Muscle layer of duodenum (tissue), 2 donors: ENCODE data around the gene CCDC71.

Experiments used
- H3K27ac ChIP-seq: one replicate; pipeline ENCODE4 v1.7.0; 2013; ENCODE audit warnings: mild to moderate bottlenecking, low read length
- H3K27me3 ChIP-seq: one replicate; pipeline ENCODE4 v1.7.0; 2013; ENCODE audit warnings: low read depth, mild to moderate bottlenecking, control low read depth, low read length
- H3K36me3 ChIP-seq, 2 donors: one replicate each; pipeline ENCODE4 v1.7.0; 2013; ENCODE audit warnings: low read length in 2 of 2, control low read depth in 1 of 2, mild to moderate bottlenecking in 1 of 2; ENCODE audit not compliant: insufficient read depth in 2 of 2, control insufficient read depth in 1 of 2
- H3K4me1 ChIP-seq, 2 donors: one replicate each; pipeline ENCODE4 v1.7.0; 2013; ENCODE audit warnings: low read length in 2 of 2, mild to moderate bottlenecking in 2 of 2, control low read depth in 1 of 2, moderate library complexity in 1 of 2; ENCODE audit not compliant: insufficient read depth in 2 of 2, control insufficient read depth in 1 of 2
- H3K4me3 ChIP-seq, 2 donors: one replicate each; pipeline ENCODE4 v1.7.0; 2013; ENCODE audit warnings: low read length in 2 of 2, low read depth in 1 of 2, mild to moderate bottlenecking in 1 of 2
- H3K9me3 ChIP-seq, 2 donors: one replicate each; pipeline ENCODE4 v1.7.0; 2013; ENCODE audit warnings: low read length in 2 of 2, control low read depth in 1 of 2, mild to moderate bottlenecking in 1 of 2; ENCODE audit not compliant: control insufficient read depth in 1 of 2
- donor health status: healthy.

Gene CCDC71

GRCh38 chr3:49180116-49180515 is 14.0 kb upstream of the CCDC71 start:
- H3K4me1 ChIP-seq = peaks cover 0 to under 1% of the 10 kb centered on the region in 2 donors
- no peak overlapping the region for H3K27ac ChIP-seq
- H3K27me3 ChIP-seq = no peaks in the 10 kb centered on the region
- no peak overlapping the region for H3K4me3 ChIP-seq
- H3K9me3 ChIP-seq = no peaks in the 10 kb centered on the region
- H3K36me3 ChIP-seq = peaks cover 12 to 21% of the 10 kb centered on the region in 2 donors

DNA sequence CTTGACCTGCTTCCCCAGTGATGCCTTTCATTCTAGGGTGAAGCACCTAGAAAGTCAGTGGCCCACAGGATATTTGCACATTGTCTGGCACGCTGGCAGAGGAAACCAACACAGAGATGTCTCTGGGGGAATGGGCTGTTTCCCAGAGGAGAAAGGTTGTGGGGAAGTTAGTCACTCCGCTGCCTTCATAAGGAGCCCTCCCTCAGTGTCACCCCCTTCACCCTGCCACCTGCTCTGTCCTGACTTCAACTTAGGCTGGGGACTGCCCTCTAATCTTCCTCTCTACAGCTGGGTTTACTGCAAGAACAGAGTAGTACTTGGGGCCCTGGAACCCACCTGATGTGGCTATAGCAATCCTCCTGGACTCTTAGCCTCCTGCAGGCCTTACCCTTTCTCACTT is 10.9 kb upstream of the CCDC71 start:
- Histone ChIP-seq H3K36me3 (peaks cover 15 to 28% of the 10 kb centered on the region in 2 donors), H3K4me3 (no peak overlapping the region), H3K4me1 (peaks cover 5 to 29% of the 10 kb centered on the region in 2 donors), H3K27ac (no peak overlapping the region), H3K9me3 (no peaks in the 10 kb centered on the region), H3K27me3 (no peaks in the 10 kb centered on the region)

- Histone ChIP-seq H3K36me3 (peaks cover 15 to 28% of the 10 kb centered on the region in 2 donors), H3K27me3 (no peaks in the 10 kb centered on the region), H3K9me3 (no peaks in the 10 kb centered on the region), H3K4me3 (no peak overlapping the region), H3K27ac (no peak overlapping the region), H3K4me1 (peaks cover 9 to 33% of the 10 kb centered on the region in 2 donors)
These were observed 9.4 kb upstream of the CCDC71 start for GRCh38 chr3:49175530-49175929.

GRCh38 chr3:49174397-49174985 is 8.4 kb upstream of the CCDC71 start:
- H3K27ac ChIP-seq = peak overlapping the region; percentile 77
- H3K9me3 ChIP-seq = no peaks in the 10 kb centered on the region
- no peaks in the 10 kb centered on the region for H3K27me3 ChIP-seq
- peaks cover 10 to 36% of the 10 kb centered on the region in 2 donors for H3K4me1 ChIP-seq
- peak overlapping the region in 1 of 2 donors; percentile 87 for H3K4me3 ChIP-seq
- H3K36me3 ChIP-seq = peaks cover 15 to 28% of the 10 kb centered on the region in 2 donors

DNA sequence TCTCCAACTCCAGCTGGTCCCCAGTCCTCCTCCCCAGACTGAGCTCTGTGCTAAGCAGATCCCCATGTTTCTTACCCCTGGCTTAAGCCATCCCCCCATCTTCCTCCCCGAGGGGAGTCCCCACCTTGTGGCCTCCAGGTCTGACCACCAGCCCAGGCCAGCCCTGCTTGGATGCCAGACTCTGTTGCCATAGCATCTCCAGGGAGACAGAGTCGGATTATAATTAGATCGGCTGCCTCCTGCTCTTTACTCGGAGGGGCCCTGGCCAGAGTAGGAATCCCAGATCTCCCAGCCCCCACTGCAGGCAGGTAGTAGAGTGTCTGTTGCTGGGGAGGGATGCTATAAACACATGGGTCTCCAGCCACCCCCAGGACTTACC is 7.7 kb upstream of the CCDC71 start:
- Histone ChIP-seq H3K4me3 (peak overlapping the region; percentile 77 to 87), H3K27ac (peak overlapping the region; percentile 77), H3K27me3 (no peaks in the 10 kb centered on the region), H3K36me3 (peaks cover 15 to 28% of the 10 kb centered on the region in 2 donors), H3K4me1 (peaks cover 10 to 36% of the 10 kb centered on the region in 2 donors), H3K9me3 (no peaks in the 10 kb centered on the region)

DNA sequence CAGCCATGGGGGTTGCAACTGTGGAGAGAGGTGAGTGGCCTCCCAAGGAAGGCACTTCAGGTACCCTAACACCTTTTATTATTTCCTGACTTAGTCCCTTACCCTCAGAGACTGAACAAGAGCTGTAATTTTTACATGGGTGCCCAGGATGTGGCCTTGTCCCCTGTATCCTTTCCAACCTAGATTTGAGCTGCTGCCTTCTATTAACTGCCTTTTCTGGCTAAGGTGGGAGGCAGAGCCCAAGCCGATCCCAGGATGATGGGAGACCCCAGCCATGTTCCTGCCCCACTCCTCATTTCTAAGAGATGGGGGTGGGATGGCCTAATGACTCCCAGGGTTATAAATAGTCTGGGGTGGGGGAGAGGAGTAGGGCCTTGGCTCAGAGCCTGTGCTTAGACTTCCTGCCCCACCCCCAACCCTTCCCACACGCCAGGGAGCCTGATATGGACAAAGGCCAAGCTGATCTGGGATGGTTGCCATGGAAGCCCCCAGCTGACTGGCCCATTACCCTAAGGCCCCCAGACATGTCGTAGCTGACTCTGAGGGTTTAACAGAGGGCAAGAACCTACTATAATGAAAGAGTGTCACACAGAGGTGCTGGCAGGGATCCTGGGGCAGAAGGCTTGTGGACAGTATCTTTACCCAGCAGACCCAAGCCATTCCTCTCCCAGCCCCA is 7.1 kb upstream of the CCDC71 start:
- Histone ChIP-seq H3K4me3 (peak overlapping the region; percentile 77 to 87), H3K9me3 (no peaks in the 10 kb centered on the region), H3K36me3 (peaks cover 15 to 27% of the 10 kb centered on the region in 2 donors), H3K4me1 (peaks cover 10 to 36% of the 10 kb centered on the region in 2 donors), H3K27me3 (no peaks in the 10 kb centered on the region), H3K27ac (peak overlapping the region; percentile 77)

DNA sequence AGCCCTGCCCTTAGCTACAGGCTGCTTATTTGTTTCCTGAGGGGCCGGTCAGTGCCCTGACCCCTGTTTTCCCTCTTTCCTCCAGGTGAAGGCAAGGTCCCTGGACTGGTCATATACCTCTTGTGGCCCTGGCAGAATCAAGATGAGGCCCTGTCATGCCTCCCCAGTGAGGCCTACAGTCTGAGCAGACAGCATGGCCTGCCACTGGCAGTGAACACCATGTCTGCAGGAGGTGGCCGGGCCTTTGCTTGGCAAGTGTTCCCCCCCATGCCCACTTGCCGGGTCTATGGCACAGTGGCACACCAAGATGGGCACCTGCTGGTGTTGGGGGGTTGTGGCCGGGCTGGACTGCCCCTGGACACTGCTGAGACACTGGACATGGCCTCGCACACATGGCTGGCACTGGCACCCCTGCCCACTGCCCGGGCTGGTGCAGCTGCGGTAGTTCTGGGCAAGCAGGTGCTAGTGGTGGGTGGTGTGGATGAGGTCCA is 6.5 kb upstream of the CCDC71 start:
- Histone ChIP-seq H3K9me3 (no peaks in the 10 kb centered on the region), H3K27me3 (no peaks in the 10 kb centered on the region), H3K36me3 (peaks cover 15 to 23% of the 10 kb centered on the region in 2 donors), H3K27ac (peak overlapping the region; percentile 77), H3K4me1 (peaks cover 10 to 36% of the 10 kb centered on the region in 2 donors), H3K4me3 (peak overlapping the region; percentile 77 to 87)

- peaks cover 11 to 37% of the 10 kb centered on the region in 2 donors for H3K4me1 ChIP-seq
- H3K4me3 ChIP-seq = peak overlapping the region; percentile 77 to 87
- H3K27ac ChIP-seq = peak overlapping the region; percentile 77
- no peaks in the 10 kb centered on the region for H3K27me3 ChIP-seq
- no peaks in the 10 kb centered on the region for H3K9me3 ChIP-seq
- peaks cover 15 to 23% of the 10 kb centered on the region in 2 donors for H3K36me3 ChIP-seq
These were observed 5.8 kb upstream of the CCDC71 start for GRCh38 chr3:49171775-49172500.

GRCh38 chr3:49171119-49171774 is 5.1 kb upstream of the CCDC71 start, which contains the start of gene KLHDC8B:
KLHDC8B (plus strand) TSS chr3:49171598; CDS start chr3:49172770, 1,172 bp downstream.
- Histone ChIP-seq H3K4me1 (peaks cover 18 to 44% of the 10 kb centered on the region in 2 donors), H3K4me3 (peak within 1 kb of the TSS; percentile 77 to 87), H3K9me3 (no peaks in the 10 kb centered on the region), H3K36me3 (peaks cover 14 to 18% of the 10 kb centered on the region in 2 donors), H3K27ac (peak within 1 kb of the TSS; percentile 77), H3K27me3 (no peaks in the 10 kb centered on the region)

DNA sequence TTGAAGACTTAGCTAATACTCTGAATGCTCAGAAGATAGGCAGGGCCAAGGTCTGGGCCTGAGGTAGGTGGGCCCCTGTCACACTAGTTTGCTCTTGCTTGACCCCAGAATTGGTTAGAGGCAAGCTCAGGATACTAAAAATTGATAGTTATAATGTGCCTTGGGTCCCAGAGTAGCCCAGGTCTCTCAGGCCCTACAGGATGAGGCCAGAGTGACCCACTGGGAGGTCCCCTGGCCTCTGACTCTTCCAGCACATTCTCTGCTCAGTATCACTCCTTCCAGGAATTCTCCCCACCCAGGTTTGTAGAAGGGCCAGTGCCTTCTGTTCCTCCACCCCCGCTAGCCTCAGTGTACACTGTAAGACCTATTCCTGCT is 4.6 kb upstream of the CCDC71 start:
- Histone ChIP-seq H3K27ac (peak overlapping the region; percentile 77), H3K27me3 (no peaks in the 10 kb centered on the region), H3K4me1 (peaks cover 18 to 44% of the 10 kb centered on the region in 2 donors), H3K36me3 (peaks cover 9 to 13% of the 10 kb centered on the region in 2 donors), H3K4me3 (peak overlapping the region; percentile 77 to 87), H3K9me3 (no peaks in the 10 kb centered on the region)
